Measurements from ENCODE around the gene ZNF311. TPM values are rescaled to one million over a fixed set of nuclear protein-coding genes. Genes with fewer than 3 reads are reported as not detected.

ZNF311 gene
- total RNA-seq, 1 donor from 2014 or later: 1.6 TPM

GRCh38 chr6:28982476-28983266 is 22.4 kb downstream of the ZNF311 start:
- H3K4me1 Mint-ChIP-seq (ENCODE audit: unreplicated experiment): peaks cover 53% of the 10 kb centered on the region

GRCh38 chr6:28981833-28982475 is 23.2 kb downstream of the ZNF311 start:
- peak overlapping the region; percentile 96 for H3K4me3 Mint-ChIP-seq (ENCODE audit: unreplicated experiment)
- TF ChIP-seq CTCF (IDR thresholded peaks at IDR 0.05; ENCODE audit: unreplicated experiment): no peak
- no peaks in the 10 kb centered on the region for H3K9me3 Mint-ChIP-seq (ENCODE audit: unreplicated experiment)
- peak; percentile 74 for DNase-seq (ENCODE audit: low spot score)
- peak overlapping the region; percentile 93 for H3K27ac Mint-ChIP-seq (ENCODE audit: unreplicated experiment)
- H3K4me1 Mint-ChIP-seq (ENCODE audit: unreplicated experiment): peaks cover 57% of the 10 kb centered on the region
- peaks cover 5% of the 10 kb centered on the region for H3K36me3 Mint-ChIP-seq (ENCODE audit: low read depth, unreplicated experiment)
- H3K27me3 Mint-ChIP-seq (ENCODE audit: unreplicated experiment): peaks cover 17% of the 10 kb centered on the region

More at GRCh38 chr6:28982476-28983266, 22.4 kb downstream of the ZNF311 start:
- Mint-ChIP-seq H3K36me3 (ENCODE audit: low read depth, unreplicated experiment) (peaks cover 5% of the 10 kb centered on the region), H3K4me3 (ENCODE audit: unreplicated experiment) (peak overlapping the region; percentile 96), H3K9me3 (ENCODE audit: unreplicated experiment) (no peaks in the 10 kb centered on the region), H3K27ac (ENCODE audit: unreplicated experiment) (peak overlapping the region; percentile 84), H3K27me3 (ENCODE audit: unreplicated experiment) (peaks cover 17% of the 10 kb centered on the region)
- no peak for TF ChIP-seq CTCF (IDR thresholded peaks at IDR 0.05; ENCODE audit: unreplicated experiment)
- DNase-seq (ENCODE audit: low spot score): peak; percentile 21

GRCh38 chr6:28981431-28981832 is 23.7 kb downstream of the ZNF311 start:
- H3K4me1 Mint-ChIP-seq (ENCODE audit: unreplicated experiment): peaks cover 57% of the 10 kb centered on the region
- peaks cover 17% of the 10 kb centered on the region for H3K27me3 Mint-ChIP-seq (ENCODE audit: unreplicated experiment)
- H3K9me3 Mint-ChIP-seq (ENCODE audit: unreplicated experiment): no peaks in the 10 kb centered on the region
- H3K36me3 Mint-ChIP-seq (ENCODE audit: low read depth, unreplicated experiment): peaks cover 5% of the 10 kb centered on the region
- H3K27ac Mint-ChIP-seq (ENCODE audit: unreplicated experiment): peak overlapping the region; percentile 90
- H3K4me3 Mint-ChIP-seq (ENCODE audit: unreplicated experiment): peak overlapping the region; percentile 96
- no peak for TF ChIP-seq CTCF (IDR thresholded peaks at IDR 0.05; ENCODE audit: unreplicated experiment)
- peak; percentile 74 for DNase-seq (ENCODE audit: low spot score)

DNA sequence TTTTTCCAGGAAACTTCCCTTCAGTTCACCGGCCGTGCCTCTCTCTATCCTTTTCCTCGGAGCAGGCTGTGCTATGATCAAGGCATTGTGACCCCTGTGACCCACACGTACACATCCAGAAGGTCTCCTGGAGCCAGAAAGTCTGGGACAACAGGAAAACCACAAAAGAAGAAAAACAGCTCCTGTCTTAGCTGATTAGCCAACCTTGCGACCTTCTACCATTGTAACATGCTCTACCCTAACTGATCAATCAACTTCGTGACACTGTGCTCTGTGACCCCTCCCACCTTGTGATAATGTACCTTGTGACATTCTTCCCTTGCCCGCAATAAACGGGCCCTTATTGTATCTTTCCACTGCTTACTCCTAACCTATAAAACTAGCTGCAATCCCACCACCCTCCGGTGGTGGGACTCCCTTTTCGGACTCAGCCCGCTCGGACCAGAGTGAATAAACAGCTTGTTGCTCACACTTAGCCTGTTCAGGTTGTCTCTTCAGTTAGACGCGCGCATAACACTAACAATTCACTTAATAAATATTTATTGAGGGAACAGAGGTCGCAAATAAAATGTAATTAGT is 24.2 kb downstream of the ZNF311 start:
- Mint-ChIP-seq H3K36me3 (ENCODE audit: low read depth, unreplicated experiment) (peaks cover 5% of the 10 kb centered on the region), H3K4me3 (ENCODE audit: unreplicated experiment) (peak overlapping the region; percentile 96), H3K27me3 (ENCODE audit: unreplicated experiment) (peaks cover 17% of the 10 kb centered on the region), H3K9me3 (ENCODE audit: unreplicated experiment) (no peaks in the 10 kb centered on the region), H3K4me1 (ENCODE audit: unreplicated experiment) (peaks cover 57% of the 10 kb centered on the region), H3K27ac (ENCODE audit: unreplicated experiment) (peak overlapping the region; percentile 90)
- TF ChIP-seq CTCF (IDR thresholded peaks at IDR 0.05; ENCODE audit: unreplicated experiment): no peak
- peak; percentile 79 for DNase-seq (ENCODE audit: low spot score)

Measured in endothelial cell (in vitro differentiated cells).